HG02571 (cell line): ENCODE results near the gene NASP.

Source experiments
- ATAC-seq: cut with Tn5 transposase; IDR thresholded peaks from one replicate; pipeline ENCODE4 v1.9.1; 2021; ENCODE audit warnings: mild to moderate bottlenecking, moderate library complexity; ENCODE audit not compliant: unreplicated experiment

Gene NASP

GRCh38 chr1:45666836-45667235, 83.0 kb downstream of the NASP start:
- ATAC-seq, result no peak

DNA sequence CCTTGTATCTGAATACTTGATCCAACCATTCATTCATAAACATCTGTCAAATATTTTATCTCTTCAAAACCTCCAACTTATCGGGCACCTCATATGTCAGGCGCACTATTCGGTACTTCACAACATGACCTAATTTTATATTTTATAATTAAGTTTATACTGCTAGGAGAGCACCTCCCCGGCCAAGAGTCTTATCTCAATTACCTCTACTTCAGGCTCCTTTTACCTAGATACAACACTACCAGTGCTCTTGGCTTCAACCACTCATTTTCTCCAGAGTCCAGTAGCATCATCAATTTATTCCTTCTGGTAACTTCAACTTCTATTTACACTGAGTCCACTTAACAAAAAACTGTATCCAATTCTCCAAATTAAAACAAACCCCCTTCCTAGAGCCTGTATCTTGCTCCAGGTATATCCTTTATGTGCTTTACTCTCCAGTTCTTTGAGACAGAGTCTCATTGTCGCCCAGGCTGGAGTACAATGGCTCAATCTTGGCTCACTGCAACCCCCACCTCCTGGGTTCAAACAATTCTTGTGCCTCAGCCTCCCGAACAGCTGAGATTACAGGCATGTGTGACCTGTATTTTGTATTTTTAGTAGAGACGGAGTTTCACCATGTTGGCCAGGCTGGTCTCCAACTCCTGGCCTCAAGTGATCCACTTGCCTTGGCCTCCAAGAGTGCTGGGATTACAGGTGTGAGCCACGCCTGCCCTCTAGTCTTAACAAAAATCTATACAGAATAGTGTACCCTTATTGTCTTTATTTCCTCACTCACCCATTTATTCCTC, 83.7 kb downstream of the NASP start:
- ATAC-seq, result no peak
